ENCODE data around the gene CPNE9. TPM values are rescaled to one million over a fixed set of nuclear protein-coding genes. Genes with fewer than 3 reads are reported as not detected.

The CPNE9 gene, protein sequence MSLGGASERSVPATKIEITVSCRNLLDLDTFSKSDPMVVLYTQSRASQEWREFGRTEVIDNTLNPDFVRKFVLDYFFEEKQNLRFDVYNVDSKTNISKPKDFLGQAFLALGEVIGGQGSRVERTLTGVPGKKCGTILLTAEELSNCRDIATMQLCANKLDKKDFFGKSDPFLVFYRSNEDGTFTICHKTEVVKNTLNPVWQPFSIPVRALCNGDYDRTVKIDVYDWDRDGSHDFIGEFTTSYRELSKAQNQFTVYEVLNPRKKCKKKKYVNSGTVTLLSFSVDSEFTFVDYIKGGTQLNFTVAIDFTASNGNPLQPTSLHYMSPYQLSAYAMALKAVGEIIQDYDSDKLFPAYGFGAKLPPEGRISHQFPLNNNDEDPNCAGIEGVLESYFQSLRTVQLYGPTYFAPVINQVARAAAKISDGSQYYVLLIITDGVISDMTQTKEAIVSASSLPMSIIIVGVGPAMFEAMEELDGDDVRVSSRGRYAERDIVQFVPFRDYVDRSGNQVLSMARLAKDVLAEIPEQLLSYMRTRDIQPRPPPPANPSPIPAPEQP
- total RNA-seq = 0.42 TPM in 1 of 3 replicates, not detected in the others

DNA sequence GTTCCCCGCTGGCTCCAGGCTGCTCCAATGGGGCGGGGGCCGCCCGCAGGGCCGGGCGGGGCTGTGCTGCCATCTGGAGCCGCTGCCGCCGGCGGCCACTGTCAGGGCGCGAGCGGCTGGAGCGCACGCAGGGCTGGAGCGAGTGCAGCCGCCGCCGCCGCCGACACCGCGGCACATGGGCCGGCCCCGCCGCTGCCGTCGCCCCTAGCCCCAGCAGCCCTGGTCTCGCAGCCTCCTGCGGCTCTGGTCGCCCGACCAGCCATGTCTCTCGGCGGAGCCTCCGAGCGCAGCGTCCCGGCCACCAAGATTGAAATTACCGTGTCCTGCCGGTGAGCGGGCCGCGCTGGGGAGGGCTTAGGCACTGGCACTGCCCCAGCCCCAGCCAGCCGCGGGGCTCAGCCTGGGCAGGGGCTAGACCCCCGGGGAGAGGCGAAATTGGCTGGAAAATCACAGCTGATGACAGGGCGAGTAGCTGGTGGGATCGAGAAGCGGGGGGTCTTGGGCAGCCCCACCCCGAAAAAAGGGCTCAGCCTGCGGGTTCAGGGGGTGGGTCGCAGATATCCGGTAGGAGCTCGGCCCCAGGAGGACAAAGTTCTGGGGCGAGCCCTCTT is at the start of gene CPNE9:
Gene CPNE9, plus strand, starts transcription at position 98 of the 611 bp plus-strand sequence. Its CDS starts 164 bp downstream, at position 262.
- no peak within 1 kb of the TSS for H3K27ac Mint-ChIP-seq
- peaks cover 15% of the 10 kb centered on the region for H3K36me3 Mint-ChIP-seq
- TF ChIP-seq, protein P1, sequence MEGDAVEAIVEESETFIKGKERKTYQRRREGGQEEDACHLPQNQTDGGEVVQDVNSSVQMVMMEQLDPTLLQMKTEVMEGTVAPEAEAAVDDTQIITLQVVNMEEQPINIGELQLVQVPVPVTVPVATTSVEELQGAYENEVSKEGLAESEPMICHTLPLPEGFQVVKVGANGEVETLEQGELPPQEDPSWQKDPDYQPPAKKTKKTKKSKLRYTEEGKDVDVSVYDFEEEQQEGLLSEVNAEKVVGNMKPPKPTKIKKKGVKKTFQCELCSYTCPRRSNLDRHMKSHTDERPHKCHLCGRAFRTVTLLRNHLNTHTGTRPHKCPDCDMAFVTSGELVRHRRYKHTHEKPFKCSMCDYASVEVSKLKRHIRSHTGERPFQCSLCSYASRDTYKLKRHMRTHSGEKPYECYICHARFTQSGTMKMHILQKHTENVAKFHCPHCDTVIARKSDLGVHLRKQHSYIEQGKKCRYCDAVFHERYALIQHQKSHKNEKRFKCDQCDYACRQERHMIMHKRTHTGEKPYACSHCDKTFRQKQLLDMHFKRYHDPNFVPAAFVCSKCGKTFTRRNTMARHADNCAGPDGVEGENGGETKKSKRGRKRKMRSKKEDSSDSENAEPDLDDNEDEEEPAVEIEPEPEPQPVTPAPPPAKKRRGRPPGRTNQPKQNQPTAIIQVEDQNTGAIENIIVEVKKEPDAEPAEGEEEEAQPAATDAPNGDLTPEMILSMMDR (IDR thresholded peaks at IDR 0.05; ENCODE audit: unreplicated experiment) = no peak
- H3K27me3 Mint-ChIP-seq (ENCODE audit: low read depth) = peaks cover 55% of the 10 kb centered on the region
- no peak for DNase-seq (ENCODE audit: low spot score in 2 of 2, unreplicated experiment in 2 of 2)
- no peaks in the 10 kb centered on the region for H3K9me3 Mint-ChIP-seq
- peak within 1 kb of the TSS; percentile 54 for H3K4me3 Mint-ChIP-seq
- peaks cover 8% of the 10 kb centered on the region for H3K4me1 Mint-ChIP-seq

DNA sequence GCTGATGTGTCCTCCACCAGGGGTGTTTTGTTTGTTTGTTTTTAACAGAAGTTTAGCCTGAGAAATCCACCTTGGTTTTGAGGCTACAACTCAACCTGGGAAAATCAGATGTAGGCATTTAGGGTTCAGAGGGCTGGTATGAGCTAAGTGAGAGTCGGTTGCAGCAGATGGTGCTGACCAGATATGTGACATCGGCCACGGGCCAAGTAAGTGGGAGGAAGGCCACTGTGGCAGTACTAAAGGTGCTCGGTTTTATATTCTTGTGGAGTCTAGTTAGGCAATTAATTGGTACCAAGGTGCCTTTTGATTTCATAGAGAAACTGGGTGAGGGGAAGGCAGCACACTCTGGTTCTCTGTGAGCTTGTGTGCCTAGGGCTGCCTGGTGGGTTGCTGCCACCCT is 43.8 kb upstream of the CPNE9 start:
- no peak overlapping the region for H3K27ac Mint-ChIP-seq
- H3K4me1 Mint-ChIP-seq = no peaks in the 10 kb centered on the region
- H3K4me3 Mint-ChIP-seq = no peak overlapping the region
- no peaks in the 10 kb centered on the region for H3K27me3 Mint-ChIP-seq (ENCODE audit: low read depth)
- DNase-seq (ENCODE audit: low spot score in 2 of 2, unreplicated experiment in 2 of 2) = no peak
- peaks cover 38% of the 10 kb centered on the region for H3K36me3 Mint-ChIP-seq
- TF ChIP-seq, protein P1 (IDR thresholded peaks at IDR 0.05; ENCODE audit: unreplicated experiment) = no peak
- H3K9me3 Mint-ChIP-seq = peaks cover 7% of the 10 kb centered on the region

DNA sequence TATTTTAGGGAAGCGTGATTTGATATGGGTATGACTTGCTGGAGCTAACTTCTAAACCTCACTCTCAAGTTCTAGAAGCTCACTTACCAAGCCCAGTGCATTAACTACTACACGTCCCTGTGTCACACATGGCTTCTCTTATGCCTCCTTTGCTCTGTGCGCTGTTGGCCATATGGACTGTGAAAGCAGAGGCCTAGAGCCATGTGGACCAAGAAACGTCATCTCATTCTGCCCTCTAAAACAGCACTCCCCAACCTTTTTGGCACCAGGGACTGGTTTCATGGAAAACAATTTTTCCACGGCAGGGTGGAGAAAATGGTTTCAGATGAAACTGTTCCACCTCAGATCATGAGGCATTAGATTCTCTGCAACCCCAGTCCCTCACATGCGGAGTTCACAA is 42.7 kb upstream of the CPNE9 start:
- no peaks in the 10 kb centered on the region for H3K27me3 Mint-ChIP-seq (ENCODE audit: low read depth)
- no peaks in the 10 kb centered on the region for H3K4me1 Mint-ChIP-seq
- TF ChIP-seq, protein P1 (IDR thresholded peaks at IDR 0.05; ENCODE audit: unreplicated experiment) = no peak
- no peak overlapping the region for H3K4me3 Mint-ChIP-seq
- peaks cover 7% of the 10 kb centered on the region for H3K9me3 Mint-ChIP-seq
- H3K36me3 Mint-ChIP-seq = peaks cover 41% of the 10 kb centered on the region
- DNase-seq (ENCODE audit: low spot score in 2 of 2, unreplicated experiment in 2 of 2) = no peak
- H3K27ac Mint-ChIP-seq = no peak overlapping the region

DNA sequence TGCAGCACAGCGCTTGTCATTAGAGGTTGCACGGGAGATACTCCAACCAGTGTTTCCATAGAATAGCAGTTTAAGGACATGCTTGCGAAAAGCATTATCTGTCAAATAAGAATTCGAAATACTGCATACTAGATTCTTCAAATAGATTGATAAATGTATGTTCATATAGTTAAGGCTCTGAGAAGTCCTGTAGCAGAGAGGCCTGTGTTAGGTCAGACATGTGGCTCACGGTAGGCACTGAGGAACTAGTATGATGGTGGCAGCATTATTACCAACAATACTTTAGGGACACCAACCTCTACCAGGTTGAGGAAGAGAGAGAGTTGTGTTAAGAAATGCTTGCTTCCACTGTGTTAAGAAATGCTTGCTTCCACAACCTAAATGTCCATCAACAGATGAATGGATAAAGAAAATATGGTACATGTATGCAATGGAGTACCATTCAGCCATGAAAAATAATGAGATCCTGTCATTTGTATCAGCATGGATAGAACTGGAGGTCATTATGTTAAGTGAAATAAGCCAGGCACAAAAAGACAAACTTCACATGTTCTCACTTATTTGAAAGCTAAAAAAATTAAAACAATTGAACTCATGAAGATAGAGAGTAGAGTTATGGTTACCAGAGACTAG is 39.4 kb upstream of the CPNE9 start:
- Mint-ChIP-seq H3K4me3 (no peak overlapping the region), H3K27me3 (ENCODE audit: low read depth) (no peaks in the 10 kb centered on the region), H3K9me3 (peaks cover 7% of the 10 kb centered on the region), H3K36me3 (peaks cover 38% of the 10 kb centered on the region), H3K27ac (no peak overlapping the region), H3K4me1 (no peaks in the 10 kb centered on the region)
- no peak for DNase-seq (ENCODE audit: low spot score in 2 of 2, unreplicated experiment in 2 of 2)
- TF ChIP-seq, protein P1 (IDR thresholded peaks at IDR 0.05; ENCODE audit: unreplicated experiment) = no peak

DNA sequence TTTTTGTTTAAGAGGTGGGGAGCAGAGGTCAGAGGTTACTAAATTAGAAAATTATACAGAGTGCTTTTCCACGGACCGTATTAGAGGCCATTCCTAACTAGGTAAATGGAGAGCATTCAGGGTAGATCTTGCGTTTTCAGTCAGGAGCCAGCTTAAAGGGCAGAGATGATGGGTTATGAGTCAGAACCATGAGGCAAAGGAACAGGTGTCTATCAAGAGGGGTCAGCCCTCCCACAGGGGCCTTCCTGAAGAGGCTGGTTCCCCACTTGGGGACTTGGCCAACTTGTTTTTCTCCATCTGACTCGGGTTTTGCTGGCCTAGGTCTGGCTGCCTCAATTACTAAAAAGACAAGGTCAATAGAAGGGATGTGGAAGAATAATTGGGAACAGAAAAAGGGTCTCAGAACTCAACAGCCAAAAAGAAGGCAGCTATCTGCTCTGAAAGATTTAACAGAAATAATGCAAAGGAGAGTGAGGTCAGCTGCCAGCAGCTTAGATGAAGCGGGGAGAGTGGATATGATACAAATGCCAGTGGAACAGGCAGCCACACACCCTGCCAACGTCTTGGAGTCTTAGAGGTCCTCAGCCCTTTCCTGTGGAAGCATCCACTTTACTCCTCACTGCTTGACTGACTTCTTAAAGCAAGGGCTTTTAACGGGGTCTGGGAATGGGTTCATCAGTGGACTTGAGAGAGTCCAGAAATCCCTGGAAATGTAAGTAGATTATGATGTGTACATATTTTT is 36.8 kb upstream of the CPNE9 start:
- Mint-ChIP-seq H3K27me3 (ENCODE audit: low read depth) (no peaks in the 10 kb centered on the region), H3K4me1 (no peaks in the 10 kb centered on the region), H3K9me3 (peaks cover 7% of the 10 kb centered on the region), H3K36me3 (peaks cover 31% of the 10 kb centered on the region), H3K27ac (no peak overlapping the region), H3K4me3 (no peak overlapping the region)
- TF ChIP-seq, protein P1 (IDR thresholded peaks at IDR 0.05; ENCODE audit: unreplicated experiment) = no peak
- no peak for DNase-seq (ENCODE audit: low spot score in 2 of 2, unreplicated experiment in 2 of 2)
